Neutrophil (primary cell): ENCODE results near the gene MYL12A.

Experiments
- H3K27ac ChIP-seq: fragments of 200-600 bp; sonication (generic); 2 replicates; pipeline ENCODE4 v1.5.1; 2016; ENCODE audit warnings: mild to moderate bottlenecking, moderate library complexity
- H3K27me3 ChIP-seq: fragments of 200-600 bp; sonication (generic); 2 replicates; pipeline ENCODE4 v1.6.0; 2016; ENCODE audit warnings: mild to moderate bottlenecking
- H3K36me3 ChIP-seq: fragments of 200-600 bp; sonication (generic); 2 replicates; pipeline ENCODE4 v1.5.1; 2017
- H3K4me1 ChIP-seq, 2 experiments: fragments of 200-600 bp in 1 of 2; sonication (generic) in 1 of 2; 1 replicate in 1 of 2; 2 replicates in 1 of 2; pipeline versions ENCODE4 v1.5.1 to v1.6.1; 2013 to 2016; ENCODE audit warnings: low read depth in 1 of 2, low read length in 1 of 2, mild to moderate bottlenecking in 1 of 2, moderate library complexity in 1 of 2; ENCODE audit not compliant: control insufficient read depth in 1 of 2, insufficient read depth in 1 of 2
- H3K4me3 ChIP-seq, 2 experiments: fragments of 200-600 bp in 1 of 2; sonication (generic) in 1 of 2; 1 replicate in 1 of 2; 2 replicates in 1 of 2; pipeline ENCODE4 v1.5.1; 2013 to 2016; ENCODE audit warnings: low read depth in 1 of 2, low read length in 1 of 2, mild to moderate bottlenecking in 1 of 2, moderate library complexity in 1 of 2
- H3K9me3 ChIP-seq: fragments of 200-600 bp; sonication (generic); 2 replicates; pipeline ENCODE4 v1.5.1; 2016
- TF ChIP-seq, protein P1 (sequence below): fragments of 200-600 bp; sonication (generic); IDR thresholded peaks from 2 replicates; pipeline ENCODE4 v1.5.1; 2016; ENCODE audit warnings: antibody characterized with exemption

The MYL12A gene

DNA sequence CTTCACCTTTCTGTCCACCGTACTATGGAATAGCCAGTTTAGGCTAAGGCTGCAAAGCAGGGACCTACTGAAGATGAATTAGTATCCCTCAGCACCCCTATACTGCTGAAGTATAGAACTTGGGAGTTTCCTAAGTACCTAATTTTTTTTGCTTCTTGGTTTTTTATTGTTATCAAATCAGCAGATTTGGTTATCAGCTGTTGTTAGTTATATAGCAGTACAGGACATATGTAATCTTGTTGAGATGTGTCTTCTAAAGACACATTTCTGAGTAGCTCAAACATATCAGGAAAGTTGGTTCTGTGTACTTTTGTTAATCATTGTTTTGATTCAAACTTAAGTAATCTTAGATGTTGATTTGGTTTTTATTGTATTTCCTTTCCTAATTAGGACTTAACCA lies 5.2 kb downstream of the MYL12A start:
- Histone ChIP-seq H3K9me3 (no peaks in the 10 kb centered on the region), H3K4me3 (no peak overlapping the region), H3K4me1 (peaks cover 50 to 54% of the 10 kb centered on the region in 2 experiments), H3K27me3 (no peaks in the 10 kb centered on the region), H3K27ac (peak overlapping the region; percentile 42), H3K36me3 (peaks cover 62% of the 10 kb centered on the region)
- TF ChIP-seq, protein P1, sequence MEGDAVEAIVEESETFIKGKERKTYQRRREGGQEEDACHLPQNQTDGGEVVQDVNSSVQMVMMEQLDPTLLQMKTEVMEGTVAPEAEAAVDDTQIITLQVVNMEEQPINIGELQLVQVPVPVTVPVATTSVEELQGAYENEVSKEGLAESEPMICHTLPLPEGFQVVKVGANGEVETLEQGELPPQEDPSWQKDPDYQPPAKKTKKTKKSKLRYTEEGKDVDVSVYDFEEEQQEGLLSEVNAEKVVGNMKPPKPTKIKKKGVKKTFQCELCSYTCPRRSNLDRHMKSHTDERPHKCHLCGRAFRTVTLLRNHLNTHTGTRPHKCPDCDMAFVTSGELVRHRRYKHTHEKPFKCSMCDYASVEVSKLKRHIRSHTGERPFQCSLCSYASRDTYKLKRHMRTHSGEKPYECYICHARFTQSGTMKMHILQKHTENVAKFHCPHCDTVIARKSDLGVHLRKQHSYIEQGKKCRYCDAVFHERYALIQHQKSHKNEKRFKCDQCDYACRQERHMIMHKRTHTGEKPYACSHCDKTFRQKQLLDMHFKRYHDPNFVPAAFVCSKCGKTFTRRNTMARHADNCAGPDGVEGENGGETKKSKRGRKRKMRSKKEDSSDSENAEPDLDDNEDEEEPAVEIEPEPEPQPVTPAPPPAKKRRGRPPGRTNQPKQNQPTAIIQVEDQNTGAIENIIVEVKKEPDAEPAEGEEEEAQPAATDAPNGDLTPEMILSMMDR, result no peak

DNA sequence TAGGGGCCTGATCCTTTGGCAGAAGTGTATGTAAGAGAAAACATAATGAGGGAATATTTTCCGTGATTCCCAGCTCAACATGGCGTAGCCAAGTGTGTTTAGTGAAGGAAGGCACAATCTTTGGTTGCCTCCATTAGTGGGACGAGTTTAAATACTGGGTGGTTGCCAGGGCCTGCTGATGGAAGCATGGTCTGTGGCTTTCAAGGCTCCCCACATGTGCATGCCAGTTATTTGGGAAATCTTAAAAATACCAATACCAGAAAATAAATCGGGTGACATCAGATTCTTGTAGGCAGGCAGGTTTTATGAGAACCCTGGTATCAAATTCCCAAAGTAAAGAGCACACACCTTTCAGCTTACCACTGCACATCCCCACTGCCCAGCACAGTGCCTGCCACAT lies 7.1 kb downstream of the MYL12A start:
- H3K27ac ChIP-seq, result peak overlapping the region; percentile 56
- TF ChIP-seq, protein P1, result no peak
- peaks cover 32 to 37% of the 10 kb centered on the region in 2 experiments for H3K4me1 ChIP-seq
- H3K36me3 ChIP-seq, result peaks cover 69% of the 10 kb centered on the region
- H3K4me3 ChIP-seq, result no peak overlapping the region
- no peaks in the 10 kb centered on the region for H3K9me3 ChIP-seq
- H3K27me3 ChIP-seq, result no peaks in the 10 kb centered on the region

DNA sequence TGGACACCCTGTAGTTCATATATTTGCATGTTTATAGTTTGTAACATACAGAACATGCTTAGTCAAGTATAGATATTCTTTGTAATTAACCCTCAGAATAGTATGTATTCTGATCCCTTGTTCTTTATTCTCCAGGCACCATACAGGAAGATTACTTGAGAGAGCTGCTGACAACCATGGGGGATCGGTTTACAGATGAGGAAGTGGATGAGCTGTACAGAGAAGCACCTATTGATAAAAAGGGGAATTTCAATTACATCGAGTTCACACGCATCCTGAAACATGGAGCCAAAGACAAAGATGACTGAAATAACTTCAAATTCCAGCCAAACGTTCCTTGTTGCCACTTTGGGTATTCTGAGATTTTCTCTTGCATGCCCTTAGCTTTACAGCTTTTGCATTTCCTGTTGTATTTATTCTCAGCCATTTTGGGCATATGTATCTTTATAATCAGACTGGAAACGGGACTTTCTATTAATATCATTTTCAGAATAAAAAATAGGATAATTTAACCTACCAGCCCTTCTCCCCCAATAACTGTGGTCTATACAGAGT lies 8.1 kb downstream of the MYL12A start:
- Histone ChIP-seq H3K4me3 (no peak overlapping the region), H3K4me1 (peaks cover 28 to 36% of the 10 kb centered on the region in 2 experiments), H3K36me3 (peaks cover 62% of the 10 kb centered on the region), H3K27ac (peak overlapping the region; percentile 56), H3K27me3 (no peaks in the 10 kb centered on the region), H3K9me3 (no peaks in the 10 kb centered on the region)
- TF ChIP-seq, protein P1, result no peak

DNA sequence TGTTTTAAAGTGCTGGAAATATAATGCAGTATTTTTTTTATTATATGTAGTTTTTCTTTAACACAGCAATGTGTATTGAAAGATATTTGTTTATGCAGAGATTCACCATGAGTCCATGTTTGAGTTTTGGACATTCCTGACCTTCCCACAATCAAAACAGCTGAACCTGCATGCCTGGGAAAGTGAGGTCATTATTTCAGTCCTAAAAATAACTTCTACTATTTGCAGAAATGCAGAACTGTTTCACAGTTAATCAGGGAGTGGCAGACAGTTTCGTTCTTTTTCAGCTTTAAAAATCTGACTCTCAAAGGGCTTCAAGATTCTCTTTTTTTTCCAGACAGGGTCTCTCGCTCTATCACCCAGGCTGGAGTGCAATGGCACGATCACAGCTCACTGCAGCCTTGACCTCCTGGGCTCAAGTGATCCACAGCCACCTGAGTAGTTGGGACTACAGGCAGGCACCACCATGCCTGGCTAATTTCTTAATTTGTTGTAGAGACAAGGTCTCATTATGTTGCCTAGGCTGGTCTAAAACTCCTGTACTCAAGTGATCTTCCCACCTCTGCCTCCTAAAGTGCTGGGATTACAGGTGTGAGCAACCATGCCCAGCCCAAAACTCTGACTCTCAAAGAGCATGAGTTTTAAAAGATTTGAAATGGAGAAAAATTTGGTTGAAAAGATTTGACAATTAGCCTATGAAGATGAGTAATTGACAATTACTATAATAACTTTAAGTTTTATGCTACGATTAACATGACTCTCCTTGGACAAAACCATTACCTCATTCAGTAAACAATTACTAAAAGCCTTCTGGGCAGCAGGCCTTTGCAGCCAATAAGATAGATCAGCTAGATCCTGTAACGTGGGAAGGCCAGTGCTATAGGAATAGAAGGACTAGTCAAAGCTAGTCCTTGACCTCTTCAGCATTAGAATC lies 9.4 kb downstream of the MYL12A start:
- Histone ChIP-seq H3K27ac (peak overlapping the region; percentile 56), H3K9me3 (no peaks in the 10 kb centered on the region), H3K4me3 (no peak overlapping the region), H3K27me3 (no peaks in the 10 kb centered on the region), H3K36me3 (peaks cover 62% of the 10 kb centered on the region), H3K4me1 (peaks cover 23 to 31% of the 10 kb centered on the region in 2 experiments)
- TF ChIP-seq, protein P1, result no peak

DNA sequence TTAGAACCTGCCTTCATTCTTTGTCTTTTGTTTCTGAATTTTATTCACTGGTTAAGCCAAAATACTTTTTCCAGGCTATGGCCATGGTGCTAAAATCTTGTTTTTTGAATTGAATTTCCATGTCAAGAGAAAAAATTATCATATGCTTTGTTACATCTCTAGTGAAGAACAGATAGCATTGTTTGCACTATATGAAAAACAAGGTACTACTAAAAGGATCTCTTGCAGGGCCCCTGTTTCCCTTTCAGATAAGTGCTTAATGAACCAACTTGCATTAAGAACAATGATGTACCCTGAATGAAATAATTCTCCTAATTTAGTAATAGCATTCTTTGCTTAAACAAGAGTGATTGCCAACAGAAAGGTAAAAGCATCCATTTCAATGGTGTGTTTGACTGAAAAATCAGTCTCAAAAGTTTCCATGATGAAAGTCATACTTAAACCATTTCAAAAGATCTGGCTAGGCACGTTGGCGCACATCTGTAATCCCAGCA lies 10.1 kb downstream of the MYL12A start:
- Histone ChIP-seq H3K36me3 (peaks cover 62% of the 10 kb centered on the region), H3K9me3 (no peaks in the 10 kb centered on the region), H3K4me1 (peaks cover 20 to 26% of the 10 kb centered on the region in 2 experiments), H3K4me3 (no peak overlapping the region), H3K27ac (peak overlapping the region; percentile 56), H3K27me3 (no peaks in the 10 kb centered on the region)
- TF ChIP-seq, protein P1, result no peak
